AG04450 (cell line): ENCODE data around the gene CMC2. TPM values are rescaled to one million over a fixed set of nuclear protein-coding genes. Genes with fewer than 3 reads are reported as not detected.

ENCODE experiments used
- CTCF ChIA-PET: fragments of 300-600, 350-600 bp; formaldehyde crosslinking; extraction: SDS; loops from one replicate; lab custom pipeline; 2022; ENCODE audit warnings: antibody characterized with exemption, inconsistent platforms; lab: Charles Lee
- POLR2A ChIA-PET: fragments of 350-600 bp; formaldehyde crosslinking; extraction: SDS; loops from one replicate; lab custom pipeline; 2021; ENCODE audit warnings: antibody characterized with exemption, inconsistent platforms; lab: Yijun Ruan, JAX
- DNase-seq: peaks from one replicate; pipeline ENCODE4 v3.0.0-alpha.2; 2011; ENCODE audit warnings: low read depth, low spot score
- H3K27ac ChIP-seq: one replicate; pipeline ENCODE4 v1.5.1; 2012; ENCODE audit warnings: low read depth, low read length, control low read depth
- H3K27me3 ChIP-seq: one replicate; pipeline ENCODE4 v1.6.0; 2012; ENCODE audit warnings: low read length; ENCODE audit not compliant: control insufficient read depth, insufficient read depth
- H3K4me3 ChIP-seq: 2 replicates; pipeline ENCODE4 v1.5.1; 2011; ENCODE audit warnings: mild to moderate bottlenecking, low read depth, low read length, control low read depth
- H3K9me3 ChIP-seq: 2 replicates; pipeline ENCODE4 v1.5.1; 2012; ENCODE audit warnings: low read length; ENCODE audit not compliant: control insufficient read depth, insufficient read depth
- polyA plus RNA-seq: library from polyadenylated mRNA; depleted of rRNA; stranded (reverse); fragments of >200 nt; gene quantifications from 2 replicates; pipeline ENCODE4 v1.2.3, GENCODE V29; 2011; rRNA removed
- TF ChIP-seq, protein P1 (sequence below): IDR thresholded peaks from 2 replicates; pipeline ENCODE4 v1.5.1; 2011; ENCODE audit warnings: low read depth, low read length, control low read depth, inconsistent platforms

CMC2 gene
- polyA plus RNA-seq, 1 experiment: 85.2 TPM

DNA sequence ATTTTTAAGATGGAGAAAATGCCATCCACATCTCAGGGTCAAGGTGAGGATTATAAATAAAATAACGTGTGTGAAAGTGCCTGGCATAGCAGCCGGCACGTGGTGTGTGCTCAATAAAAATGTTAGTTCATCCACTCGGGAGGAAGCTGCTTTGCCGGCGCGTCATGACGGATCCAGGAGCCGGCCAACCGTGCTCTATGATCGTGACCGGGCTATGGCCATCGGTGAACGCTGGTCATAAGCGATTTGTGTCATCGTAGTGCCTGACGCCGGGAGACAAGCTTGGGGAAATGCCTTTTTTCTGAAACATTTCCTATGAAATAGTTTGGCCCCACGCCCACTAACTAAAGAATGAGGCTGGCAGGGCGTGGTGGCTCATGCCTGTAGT, 74.0 kb downstream of the CMC2 start:
- H3K9me3 ChIP-seq: no peaks in the 10 kb centered on the region
- H3K27ac ChIP-seq: peak overlapping the region; percentile 85
- TF ChIP-seq, protein P1, sequence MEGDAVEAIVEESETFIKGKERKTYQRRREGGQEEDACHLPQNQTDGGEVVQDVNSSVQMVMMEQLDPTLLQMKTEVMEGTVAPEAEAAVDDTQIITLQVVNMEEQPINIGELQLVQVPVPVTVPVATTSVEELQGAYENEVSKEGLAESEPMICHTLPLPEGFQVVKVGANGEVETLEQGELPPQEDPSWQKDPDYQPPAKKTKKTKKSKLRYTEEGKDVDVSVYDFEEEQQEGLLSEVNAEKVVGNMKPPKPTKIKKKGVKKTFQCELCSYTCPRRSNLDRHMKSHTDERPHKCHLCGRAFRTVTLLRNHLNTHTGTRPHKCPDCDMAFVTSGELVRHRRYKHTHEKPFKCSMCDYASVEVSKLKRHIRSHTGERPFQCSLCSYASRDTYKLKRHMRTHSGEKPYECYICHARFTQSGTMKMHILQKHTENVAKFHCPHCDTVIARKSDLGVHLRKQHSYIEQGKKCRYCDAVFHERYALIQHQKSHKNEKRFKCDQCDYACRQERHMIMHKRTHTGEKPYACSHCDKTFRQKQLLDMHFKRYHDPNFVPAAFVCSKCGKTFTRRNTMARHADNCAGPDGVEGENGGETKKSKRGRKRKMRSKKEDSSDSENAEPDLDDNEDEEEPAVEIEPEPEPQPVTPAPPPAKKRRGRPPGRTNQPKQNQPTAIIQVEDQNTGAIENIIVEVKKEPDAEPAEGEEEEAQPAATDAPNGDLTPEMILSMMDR: no peak
- ChIA-PET CTCF (interaction anchor here (0.7 to 3.3 kb wide), 4 partner anchors 8 to 272 kb away, joined by 3 to 16 read pairs (median 4); partner anchors contain the start of gene ATMIN), POLR2A (interaction anchor here (2.1 kb wide), 1 partner anchor 74 kb away, joined by 6 read pairs; the partner anchor contains the start of genes CENPN and CMC2)
- H3K4me3 ChIP-seq: peak overlapping the region; percentile 61
- H3K27me3 ChIP-seq: no peaks in the 10 kb centered on the region
- no peak for DNase-seq

DNA sequence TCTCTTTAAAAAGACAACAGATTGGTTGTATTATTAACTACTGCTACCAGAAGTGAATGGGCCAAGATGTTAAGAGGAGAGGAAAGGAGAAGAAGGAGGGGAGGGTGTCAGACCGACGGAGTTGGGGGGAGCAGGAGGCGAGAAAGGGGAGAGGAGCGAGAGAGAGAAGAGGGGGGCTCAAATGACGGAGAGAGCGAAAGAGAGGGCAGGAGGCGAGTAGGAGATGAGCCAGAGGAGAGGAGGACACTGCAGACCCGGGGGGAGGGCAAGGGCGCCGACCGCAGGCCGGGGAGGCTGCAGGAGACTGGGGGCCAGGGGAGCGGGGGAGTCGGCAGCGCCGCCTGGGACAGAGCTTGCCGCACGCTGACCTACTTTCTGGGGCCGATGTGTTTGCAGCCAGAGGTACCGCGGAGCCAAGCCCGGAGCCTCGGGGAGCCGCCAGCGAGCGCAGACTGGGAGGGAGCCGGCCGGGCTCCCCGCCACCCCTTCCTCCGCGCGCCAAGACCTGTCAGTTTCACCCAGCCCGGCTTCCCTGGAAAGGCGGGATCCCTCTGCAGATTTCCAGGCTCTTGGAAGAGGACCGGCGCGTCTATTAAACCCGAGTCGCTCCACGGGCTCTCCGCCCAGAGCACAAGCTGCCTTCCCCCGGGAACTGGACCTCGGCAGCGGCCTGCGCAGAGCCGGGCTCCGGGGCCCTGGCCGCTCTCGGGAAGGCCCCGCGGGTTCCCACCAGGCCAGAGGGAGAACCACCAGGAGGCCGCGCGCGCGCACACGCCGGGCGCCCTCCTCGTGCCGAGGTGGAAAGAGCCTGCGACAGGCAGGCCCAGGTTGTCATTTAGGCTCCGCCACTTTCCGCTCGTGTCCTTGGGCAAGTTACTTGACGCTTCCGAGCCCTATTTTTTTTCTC, 74.6 kb downstream of the CMC2 start:
- no peak for DNase-seq
- CTCF ChIA-PET: interaction anchor here (0.7 to 3.3 kb wide), 4 partner anchors 8 to 273 kb away, joined by 3 to 16 read pairs (median 3); partner anchors contain the start of gene ATMIN

DNA sequence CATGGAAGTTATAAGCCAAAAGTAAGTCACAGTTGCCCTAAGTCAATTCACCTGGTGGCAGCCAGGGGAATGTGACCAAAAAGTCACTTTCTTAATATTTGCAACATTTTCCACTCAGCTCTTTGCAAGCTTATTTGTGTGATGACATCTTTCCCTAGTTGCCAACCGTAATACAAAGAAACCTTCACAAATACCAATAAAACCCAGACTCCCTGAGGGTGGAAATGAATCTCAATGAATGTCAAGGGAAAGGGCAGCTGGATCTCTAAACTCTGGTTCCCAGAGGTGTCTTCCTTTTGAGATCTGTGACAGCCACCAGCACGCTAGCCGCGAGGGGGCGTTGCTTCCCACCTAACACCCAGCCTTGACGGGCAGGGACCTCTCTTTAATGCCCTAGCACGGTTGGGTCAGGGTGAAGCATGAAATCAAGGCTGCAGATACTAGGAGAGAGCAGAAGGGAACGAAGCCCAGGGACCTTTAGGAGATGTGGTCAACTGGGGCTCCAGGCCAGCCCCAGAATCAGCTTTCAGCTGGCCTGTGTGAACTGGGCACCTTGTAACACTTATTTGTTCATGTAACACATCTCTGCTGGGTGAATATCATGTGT, 82.2 kb downstream of the CMC2 start:
- no peak for DNase-seq
- TF ChIP-seq, protein P1: peak; percentile 65
- no peak overlapping the region for H3K27ac ChIP-seq
- H3K9me3 ChIP-seq: no peaks in the 10 kb centered on the region
- CTCF ChIA-PET: interaction anchor here (0.5 to 2.1 kb wide), 17 partner anchors 9 to 313 kb away, joined by 3 to 16 read pairs (median 5); partner anchors contain the start of gene ATMIN
- no peak overlapping the region for H3K4me3 ChIP-seq
- peaks cover 3% of the 10 kb centered on the region for H3K27me3 ChIP-seq
- POLR2A ChIA-PET: no interaction called here

More for the DNA sequence above, 74.6 kb downstream of the CMC2 start:
- Histone ChIP-seq H3K27ac (peak overlapping the region; percentile 85), H3K4me3 (peak overlapping the region; percentile 61), H3K27me3 (no peaks in the 10 kb centered on the region), H3K9me3 (no peaks in the 10 kb centered on the region)
- POLR2A ChIA-PET: interaction anchor here (2.1 kb wide), 1 partner anchor 75 kb away, joined by 6 read pairs; the partner anchor contains the start of genes CENPN and CMC2
- TF ChIP-seq, protein P1: peak; percentile 11; the same call in 1 of the 2 replicates

DNA sequence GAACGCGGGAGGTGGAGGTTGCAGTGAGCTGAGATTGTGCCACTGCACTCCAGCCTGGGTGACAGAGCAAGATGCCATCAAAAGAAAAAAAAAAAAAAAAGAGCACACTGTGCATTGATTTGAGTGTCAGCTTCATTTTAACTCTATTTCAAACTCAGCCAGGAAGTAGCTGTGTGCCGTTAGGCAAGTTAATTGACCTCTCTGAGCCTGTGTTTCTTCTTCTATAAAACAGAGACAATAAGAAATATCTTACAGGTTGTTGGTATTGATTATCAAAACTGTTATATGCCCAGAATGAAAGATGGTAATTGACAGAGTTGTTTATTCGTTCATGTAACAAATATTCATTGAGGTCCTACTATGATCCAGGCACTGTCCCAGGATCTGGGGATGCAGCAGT, 83.3 kb downstream of the CMC2 start:
- TF ChIP-seq, protein P1: no peak
- Histone ChIP-seq H3K4me3 (no peak overlapping the region), H3K27ac (no peak overlapping the region), H3K9me3 (no peaks in the 10 kb centered on the region), H3K27me3 (peaks cover 3% of the 10 kb centered on the region)
- ChIA-PET POLR2A (no interaction called here), CTCF (interaction anchor here (0.5 to 2.1 kb wide), 6 partner anchors 10 to 902 kb away, joined by 3 to 16 read pairs (median 6); partner anchors contain the start of gene ATMIN)
- DNase-seq: no peak

Other genes starting within 250 kb of the CMC2 start
- 2.3 and 2.9 TPM in 2 replicates for gene CDYL2, start 202.3 kb downstream of the CMC2 start, polyA plus RNA-seq
- gene CENPN, start 329 bp upstream of the CMC2 start, polyA plus RNA-seq: 16.2 and 23.1 TPM in 2 replicates
- 38.1 and 48.1 TPM in 2 replicates for gene ATMIN, start 29.0 kb upstream of the CMC2 start, polyA plus RNA-seq
- gene C16orf46, start 70.4 kb upstream of the CMC2 start, polyA plus RNA-seq: 0.31 and 0.33 TPM in 2 replicates
- 16.1 and 26.7 TPM in 2 replicates for gene GCSH, start 89.5 kb upstream of the CMC2 start, polyA plus RNA-seq
- gene BCO1, start 231.8 kb upstream of the CMC2 start, polyA plus RNA-seq: not detected in 2 replicates